ENCODE measurements around the gene SLC44A4. TPM values are rescaled to one million over a fixed set of nuclear protein-coding genes. Genes with fewer than 3 reads are reported as not detected.

SLC44A4 gene
- total and polyA plus RNA-seq, 8 donors, result 9.6 to 78.8 (median 21.1) TPM

- ATAC-seq (peak; percentile 12), DNase-seq (no peak)
- H3K4me3 ChIP-seq, result no peak overlapping the region
- intact Hi-C loops (cut with DNase I), result no loop called here
- H3K36me3 ChIP-seq, result no peaks in the 10 kb centered on the region
- no peak overlapping the region for H3K27ac ChIP-seq
- peaks cover 0 to 16% of the 10 kb centered on the region in 2 donors for H3K4me1 ChIP-seq
- no peaks in the 10 kb centered on the region for H3K9me3 ChIP-seq
- peak in 1 of 2 donors; percentile 14 for TF ChIP-seq CTCF (IDR thresholded peaks at IDR 0.05)
- H3K27me3 ChIP-seq, result no peaks in the 10 kb centered on the region
Measured at GRCh38 chr6:31922942-31923341, 44.1 kb upstream of the SLC44A4 start.

- Histone ChIP-seq H3K4me3 (no peak overlapping the region), H3K27ac (peak overlapping the region in 1 of 2 donors; percentile 35), H3K36me3 (no peaks in the 10 kb centered on the region), H3K4me1 (peaks cover 0 to 11% of the 10 kb centered on the region in 2 donors), H3K9me3 (no peaks in the 10 kb centered on the region), H3K27me3 (no peaks in the 10 kb centered on the region)
- DNase-seq (no peak), ATAC-seq (peak; percentile 91)
- intact Hi-C loops (cut with DNase I), result no loop called here
- TF ChIP-seq CTCF (IDR thresholded peaks at IDR 0.05), result no peak
Measured at GRCh38 chr6:31920811-31921210, 42.0 kb upstream of the SLC44A4 start.

GRCh38 chr6:31919624-31920303 lies 41.0 kb upstream of the SLC44A4 start:
- intact Hi-C loops (cut with DNase I), result no loop called here
- no peaks in the 10 kb centered on the region for H3K36me3 ChIP-seq
- no peaks in the 10 kb centered on the region for H3K27me3 ChIP-seq
- no peak for TF ChIP-seq CTCF (IDR thresholded peaks at IDR 0.05)
- no peaks in the 10 kb centered on the region for H3K9me3 ChIP-seq
- no peak for DNase-seq
- H3K27ac ChIP-seq, result peak overlapping the region in 1 of 2 donors; percentile 35
- ATAC-seq, result peak; percentile 8
- no peak overlapping the region for H3K4me3 ChIP-seq
- H3K4me1 ChIP-seq, result peaks cover 0 to 11% of the 10 kb centered on the region in 2 donors

GRCh38 chr6:31918069-31918720 lies 39.4 kb upstream of the SLC44A4 start:
- ATAC-seq, result no peak
- Histone ChIP-seq H3K27me3 (no peaks in the 10 kb centered on the region), H3K9me3 (no peaks in the 10 kb centered on the region), H3K27ac (no peak overlapping the region), H3K4me3 (no peak overlapping the region), H3K4me1 (peaks cover 0 to 11% of the 10 kb centered on the region in 2 donors), H3K36me3 (no peaks in the 10 kb centered on the region)
- TF ChIP-seq CTCF (IDR thresholded peaks at IDR 0.05), result no peak
- intact Hi-C loops (cut with DNase I), result no loop called here
- no peak for DNase-seq

GRCh38 chr6:31915756-31916155 lies 37.0 kb upstream of the SLC44A4 start:
- Histone ChIP-seq H3K4me3 (no peak overlapping the region), H3K36me3 (no peaks in the 10 kb centered on the region), H3K9me3 (no peaks in the 10 kb centered on the region), H3K27me3 (no peaks in the 10 kb centered on the region), H3K27ac (no peak overlapping the region), H3K4me1 (peaks cover 0 to 17% of the 10 kb centered on the region in 2 donors)
- TF ChIP-seq CTCF (IDR thresholded peaks at IDR 0.05), result no peak
- ATAC-seq (no peak), DNase-seq (no peak)
- intact Hi-C loops (cut with DNase I), result no loop called here
